GM21526 (cell line): Measurements from ENCODE around the gene HMGB1.

Experiments used
- ATAC-seq: cut with Tn5 transposase; IDR thresholded peaks from one replicate; pipeline ENCODE4 v1.9.1; 2021; ENCODE audit warnings: moderate library complexity; ENCODE audit not compliant: unreplicated experiment, low FRiP score

Gene HMGB1

DNA sequence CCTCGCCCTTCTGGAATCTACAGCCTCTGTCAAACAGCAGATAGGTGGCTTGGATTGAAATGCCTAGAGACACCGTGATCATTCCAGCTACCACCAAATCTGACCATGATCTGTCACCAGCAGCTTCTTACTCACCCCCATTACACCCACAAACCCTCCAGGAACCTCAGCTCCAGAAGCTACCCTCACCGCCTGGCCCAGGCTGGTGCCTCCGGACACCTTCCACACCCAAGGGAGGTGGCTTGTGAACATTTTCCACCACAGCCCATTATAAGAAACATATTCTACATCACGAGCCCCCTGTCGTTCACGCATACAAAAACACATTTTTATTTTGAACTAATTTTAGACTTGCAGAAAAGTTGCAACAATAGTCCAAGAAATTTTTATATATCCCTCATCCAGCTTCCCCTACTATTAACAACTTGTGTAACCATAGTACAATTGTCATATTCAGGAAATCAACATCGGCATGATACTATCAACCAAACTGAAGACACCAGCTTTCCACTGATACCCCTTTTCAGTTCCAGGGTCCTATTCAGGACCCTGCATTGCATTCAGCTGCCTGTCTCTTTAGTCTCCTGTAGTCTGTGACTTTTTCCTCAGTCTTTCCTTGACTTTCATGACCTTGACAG lies 58.8 kb downstream of the HMGB1 start:
- ATAC-seq, result no peak
